HG03354 (cell line): ENCODE results near the gene ZFP1.
"Not testable (repeated sequence)": the region's sequence is repeated elsewhere in the genome, so short reads cannot be mapped to it uniquely, and the experiment has no call there.

Experiments
- ATAC-seq: cut with Tn5 transposase; IDR thresholded peaks from one replicate; pipeline ENCODE4 v1.9.1; 2021; ENCODE audit warnings: mild to moderate bottlenecking; ENCODE audit not compliant: unreplicated experiment, poor library complexity, severe bottlenecking

The ZFP1 gene

GRCh38 chr16:75112734-75113491 lies 35.4 kb upstream of the ZFP1 start:
- no peak for ATAC-seq

GRCh38 chr16:75113541-75114121 lies 34.7 kb upstream of the ZFP1 start:
- no peak for ATAC-seq

GRCh38 chr16:75114179-75114945 lies 34.0 kb upstream of the ZFP1 start:
- ATAC-seq, result no peak

GRCh38 chr16:75114946-75115825 lies 33.1 kb upstream of the ZFP1 start:
- no peak for ATAC-seq

GRCh38 chr16:75116081-75116910 lies 32.0 kb upstream of the ZFP1 start, which contains the start of gene LDHD:
LDHD (minus strand) TSS chr16:75116780; CDS start chr16:75116720, 60 bp downstream.
- ATAC-seq, result no peak

- no peak for ATAC-seq
Observed at GRCh38 chr16:75116911-75117245, 31.4 kb upstream of the ZFP1 start.

GRCh38 chr16:75118943-75119539 lies 29.3 kb upstream of the ZFP1 start:
- no peak for ATAC-seq

GRCh38 chr16:75120253-75120652 lies 28.1 kb upstream of the ZFP1 start:
- no peak for ATAC-seq

- no peak for ATAC-seq
Observed at GRCh38 chr16:75121949-75122568, 26.3 kb upstream of the ZFP1 start.

- ATAC-seq, result no peak
Observed at GRCh38 chr16:75122609-75123008, 25.7 kb upstream of the ZFP1 start.

GRCh38 chr16:75127713-75128415 lies 20.5 kb upstream of the ZFP1 start:
- ATAC-seq, result no peak

GRCh38 chr16:75129421-75130149 lies 18.7 kb upstream of the ZFP1 start:
- ATAC-seq, result not testable (repeated sequence)

GRCh38 chr16:75130150-75130771 lies 18.1 kb upstream of the ZFP1 start:
- no peak for ATAC-seq

- no peak for ATAC-seq
Observed at GRCh38 chr16:75131081-75131480, 17.2 kb upstream of the ZFP1 start.

GRCh38 chr16:75138233-75138632 lies 10.1 kb upstream of the ZFP1 start:
- no peak for ATAC-seq

GRCh38 chr16:75138636-75139035 lies 9.7 kb upstream of the ZFP1 start:
- no peak for ATAC-seq

- ATAC-seq, result no peak
Observed at GRCh38 chr16:75139498-75139897, 8.8 kb upstream of the ZFP1 start.
